Tongue (tissue), 2 donors: ENCODE measurements around the gene SLC22A6. TPM values are rescaled to one million over a fixed set of nuclear protein-coding genes. Genes with fewer than 3 reads are reported as not detected.

Experiments
- DNase-seq: peaks from one replicate; pipeline ENCODE4 v3.0.0-alpha.2; 2015
- total RNA-seq: library from RNA; depleted of rRNA; stranded (reverse); fragments of >200 nt; gene quantifications from one replicate; pipeline ENCODE4 v1.2.3, GENCODE V29; 2014

Gene SLC22A6, protein sequence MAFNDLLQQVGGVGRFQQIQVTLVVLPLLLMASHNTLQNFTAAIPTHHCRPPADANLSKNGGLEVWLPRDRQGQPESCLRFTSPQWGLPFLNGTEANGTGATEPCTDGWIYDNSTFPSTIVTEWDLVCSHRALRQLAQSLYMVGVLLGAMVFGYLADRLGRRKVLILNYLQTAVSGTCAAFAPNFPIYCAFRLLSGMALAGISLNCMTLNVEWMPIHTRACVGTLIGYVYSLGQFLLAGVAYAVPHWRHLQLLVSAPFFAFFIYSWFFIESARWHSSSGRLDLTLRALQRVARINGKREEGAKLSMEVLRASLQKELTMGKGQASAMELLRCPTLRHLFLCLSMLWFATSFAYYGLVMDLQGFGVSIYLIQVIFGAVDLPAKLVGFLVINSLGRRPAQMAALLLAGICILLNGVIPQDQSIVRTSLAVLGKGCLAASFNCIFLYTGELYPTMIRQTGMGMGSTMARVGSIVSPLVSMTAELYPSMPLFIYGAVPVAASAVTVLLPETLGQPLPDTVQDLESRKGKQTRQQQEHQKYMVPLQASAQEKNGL
- not detected for total RNA-seq

- no peak for DNase-seq
Measured at GRCh38 chr11:62984451-62984991, at the start of gene SLC22A6. Gene SLC22A6, minus strand, starts transcription at chr11:62984967. Its CDS starts 277 bp downstream, at chr11:62984690.

- DNase-seq: no peak
Measured at GRCh38 chr11:63032457-63032856, 47.7 kb upstream of the SLC22A6 start.

GRCh38 chr11:63023841-63024648 lies 39.3 kb upstream of the SLC22A6 start:
- DNase-seq: peak; percentile 95

GRCh38 chr11:63023222-63023814 lies 38.6 kb upstream of the SLC22A6 start:
- peak; percentile 11 for DNase-seq

DNA sequence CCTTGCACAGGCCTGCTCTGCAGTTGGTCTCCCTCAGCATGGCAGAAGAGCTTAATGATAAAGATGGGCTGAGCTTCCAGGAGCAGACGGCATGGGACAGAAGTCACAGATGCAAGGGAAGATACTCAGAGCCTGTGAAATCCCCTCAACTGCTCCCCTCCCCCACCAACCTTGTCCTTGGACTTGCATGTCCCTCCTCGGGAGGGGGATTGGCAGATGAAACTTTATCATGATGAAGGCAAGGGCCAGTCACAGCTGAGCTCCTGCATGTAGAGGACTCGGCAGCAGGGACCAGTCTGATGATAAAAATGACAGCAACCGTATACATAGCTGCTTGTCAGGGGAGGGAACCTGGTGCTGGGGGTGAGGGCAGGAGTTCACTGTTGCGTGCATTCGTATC lies 37.7 kb upstream of the SLC22A6 start:
- DNase-seq: peak; percentile 23

GRCh38 chr11:63020671-63021291 lies 36.0 kb upstream of the SLC22A6 start:
- peak; percentile 40 for DNase-seq

- DNase-seq: no peak
Measured at GRCh38 chr11:63019506-63019905, 34.7 kb upstream of the SLC22A6 start.

GRCh38 chr11:63017306-63017974 lies 32.7 kb upstream of the SLC22A6 start:
- peak; percentile 72 for DNase-seq

DNA sequence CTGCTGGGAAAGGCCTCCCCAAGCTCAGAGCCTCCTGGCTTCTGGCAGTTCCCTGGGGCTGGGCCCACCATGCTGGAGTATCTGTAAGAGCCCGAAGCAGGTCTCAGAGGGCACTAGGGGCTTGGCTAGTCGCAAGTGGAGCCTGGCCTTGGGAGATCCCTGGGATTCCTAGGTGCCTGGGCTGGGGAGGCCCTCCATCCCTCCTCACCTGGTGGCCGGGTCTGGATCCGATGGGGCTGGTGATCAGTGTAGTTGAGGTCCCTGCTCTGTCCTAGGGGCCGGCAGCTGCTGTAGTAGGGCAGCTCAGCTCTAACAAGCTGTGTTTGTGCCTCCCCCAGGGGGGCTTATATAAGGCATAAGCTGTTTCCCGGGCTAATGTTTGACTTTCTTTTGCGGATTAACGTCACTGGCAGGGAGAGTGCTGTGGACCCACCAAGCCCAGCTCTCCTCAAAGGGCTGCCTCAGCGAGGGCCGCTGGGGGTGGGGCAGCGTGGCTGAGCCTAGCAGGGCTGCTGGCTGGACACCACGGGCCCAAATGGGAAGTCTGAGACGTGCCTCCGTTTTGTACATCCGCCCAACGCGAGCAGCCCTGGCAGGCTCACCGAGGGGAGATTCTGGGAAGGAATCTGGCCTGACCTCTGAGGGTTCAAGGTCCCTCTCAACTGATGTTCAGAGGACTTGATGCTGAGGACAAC lies 30.9 kb upstream of the SLC22A6 start, which contains the start of gene SLC22A8:
TSS of gene SLC22A8 (minus strand) at position 321 of the 695 bp plus-strand sequence. CDS start 883 bp downstream, outside the sequence.
- peak; percentile 37 for DNase-seq

- DNase-seq: no peak
Measured at GRCh38 chr11:63014408-63015055, 29.8 kb upstream of the SLC22A6 start.

DNA sequence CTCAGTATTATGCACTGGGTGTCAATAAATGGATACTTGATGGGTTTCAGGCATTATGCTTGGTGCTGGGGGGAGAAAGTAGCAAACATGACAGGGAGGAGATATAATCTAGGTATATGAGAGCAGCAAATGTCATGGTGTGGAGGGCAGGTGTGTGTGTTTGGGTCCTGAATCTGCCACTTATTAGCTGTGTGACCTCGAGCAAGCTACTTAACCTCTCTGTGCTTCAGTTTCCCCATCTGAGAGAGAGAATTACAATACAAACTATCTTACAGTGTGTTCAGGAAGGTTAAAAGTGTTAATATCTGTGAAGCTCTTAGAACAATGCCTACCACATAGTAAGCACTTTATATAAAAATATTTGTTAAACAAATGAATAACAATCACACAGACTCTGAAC lies 28.1 kb upstream of the SLC22A6 start:
- no peak for DNase-seq

DNA sequence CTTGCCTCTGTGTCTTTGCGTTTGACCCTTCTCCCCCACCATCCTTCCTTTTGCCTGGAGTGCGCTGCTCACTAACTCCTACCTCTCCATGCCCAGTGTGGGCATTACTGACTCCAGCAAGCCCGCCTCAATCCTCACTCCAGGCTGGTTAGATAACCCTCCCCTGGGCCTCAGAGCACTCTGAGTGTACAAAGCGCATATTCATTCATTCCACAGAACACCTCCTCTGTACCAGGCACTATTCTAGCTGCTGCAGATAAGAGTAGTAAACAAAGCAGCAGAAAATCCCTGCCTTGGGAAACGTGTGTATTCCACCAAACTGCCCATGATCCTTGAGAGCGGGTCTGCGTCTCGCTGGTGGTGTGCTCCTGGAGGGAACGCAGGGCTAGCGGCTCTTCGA lies 27.7 kb upstream of the SLC22A6 start:
- DNase-seq: no peak

GRCh38 chr11:63010934-63011439 lies 26.2 kb upstream of the SLC22A6 start:
- no peak for DNase-seq

- no peak for DNase-seq
Measured at GRCh38 chr11:63007920-63008319, 23.2 kb upstream of the SLC22A6 start.

- DNase-seq: no peak
Measured at GRCh38 chr11:63001456-63001855, 16.7 kb upstream of the SLC22A6 start.

- no peak for DNase-seq
Measured at GRCh38 chr11:62999649-63000048, 14.9 kb upstream of the SLC22A6 start.

DNA sequence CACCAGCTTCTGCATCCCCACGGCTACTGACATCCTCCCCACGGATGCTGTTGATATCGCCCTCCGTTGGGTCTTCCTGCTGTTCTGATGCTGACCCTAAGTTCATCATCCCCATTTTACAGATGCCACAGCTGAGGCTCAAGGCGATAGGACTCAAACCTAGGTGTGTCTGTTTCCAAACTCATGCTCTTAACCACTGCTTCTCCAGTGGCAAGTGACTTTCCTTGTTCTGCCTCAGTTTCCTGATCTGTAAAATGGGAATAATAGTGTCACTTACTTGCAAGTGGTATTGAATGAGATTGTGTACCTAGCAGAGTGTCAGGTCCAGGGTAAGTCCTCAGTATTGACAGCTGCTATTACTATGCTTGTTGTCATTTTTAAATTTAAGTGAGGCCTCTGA lies 14.4 kb upstream of the SLC22A6 start:
- no peak for DNase-seq

DNA sequence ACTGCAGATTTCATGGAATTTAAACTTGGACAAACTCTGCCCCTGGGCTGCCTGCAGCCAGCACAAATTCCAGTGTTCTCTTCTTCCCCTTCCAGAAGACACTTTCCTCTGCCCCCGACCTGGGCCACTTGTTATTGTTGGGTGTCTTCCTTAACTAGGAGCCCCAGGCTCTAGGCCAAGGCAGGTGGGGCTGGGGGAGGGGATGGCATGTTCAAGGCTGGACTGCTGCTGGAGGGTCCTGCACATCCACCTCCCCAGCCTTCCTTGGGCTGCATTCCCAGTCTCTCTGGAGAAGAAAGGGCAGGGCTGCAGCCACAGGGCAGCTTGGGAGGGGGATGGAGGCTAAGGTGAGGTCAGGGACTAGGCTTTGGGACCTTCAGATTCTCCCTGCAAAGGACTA lies 11.5 kb upstream of the SLC22A6 start:
- DNase-seq: no peak

GRCh38 chr11:62994775-62995174 lies 10.0 kb upstream of the SLC22A6 start:
- DNase-seq: no peak

- DNase-seq: no peak
Measured at GRCh38 chr11:62988276-62988675, 3.5 kb upstream of the SLC22A6 start.
